A549 (cell line): ENCODE results near the gene COX6A1.

Source experiments
- ESRRA ChIP-seq: fragments of 150-350 bp; IDR thresholded peaks from 2 replicates; pipeline ENCODE4 v1.6.1; 2014; ENCODE audit warnings: mild to moderate bottlenecking, low read length, borderline replicate concordance
- JUNB ChIP-seq: fragments of >200 bp; sonication (Bioruptor Twin); formaldehyde crosslinking; IDR thresholded peaks from 2 replicates; pipeline ENCODE4 v1.6.1; 2016
- POLR2A ChIP-seq: IDR thresholded peaks from 2 replicates; pipeline ENCODE4 v1.6.1; 2012; ENCODE audit warnings: mild to moderate bottlenecking, low read length
- RNF2 ChIP-seq: fragments of 200-600 bp; sonication (generic); IDR thresholded peaks from 2 replicates; pipeline ENCODE4 v1.6.1; 2016; ENCODE audit warnings: low read depth, mild to moderate bottlenecking, antibody characterized with exemption, moderate library complexity, borderline replicate concordance
- TF ChIP-seq, protein P1 (sequence below): fragments of 200-600 bp; sonication (generic); IDR thresholded peaks from 2 replicates; pipeline ENCODE4 v1.6.1; 2016; ENCODE audit warnings: antibody characterized with exemption, mild to moderate bottlenecking, moderate library complexity
- TF ChIP-seq, protein P2 (sequence below): fragments of >200 bp; sonication (Bioruptor Twin); formaldehyde crosslinking; IDR thresholded peaks from 3 replicates; pipeline ENCODE4 v1.5.1; 2016
- TF ChIP-seq, protein P3 (sequence below): fragments of 250-450 bp; sonication (Bioruptor Pico); IDR thresholded peaks from 2 replicates; pipeline ENCODE4 v1.5.0; 2021; ENCODE audit warnings: mild to moderate bottlenecking, moderate library complexity, borderline replicate concordance

DNA sequence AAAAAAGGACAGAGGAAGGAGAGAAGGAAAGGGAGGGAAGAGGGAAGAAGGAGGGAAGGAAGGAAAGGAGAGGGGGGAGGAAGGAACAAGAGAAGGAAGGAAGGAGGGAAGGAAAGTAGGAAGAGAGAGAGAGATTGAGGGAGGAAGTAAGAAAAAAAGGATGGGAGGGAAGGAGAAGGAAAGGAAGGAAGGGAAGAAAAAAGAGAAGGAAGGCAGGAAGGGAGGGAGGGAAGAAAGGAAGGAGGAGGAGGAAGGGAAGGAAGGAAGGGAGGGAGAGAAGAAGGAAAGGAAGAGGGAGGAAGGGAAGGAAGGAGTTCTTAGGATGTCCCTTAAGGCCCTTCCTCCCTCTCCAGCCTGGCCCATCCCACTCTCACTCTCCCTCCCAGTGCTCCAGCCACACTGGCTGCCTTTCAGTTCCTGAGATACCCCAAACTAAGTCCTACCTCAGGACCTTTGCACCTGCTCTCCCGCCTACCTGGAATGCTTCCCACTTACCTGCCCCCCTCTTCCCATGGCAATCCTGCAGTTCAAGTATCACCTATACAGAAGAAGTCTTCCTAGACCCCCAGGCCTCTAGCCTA is 47.3 kb upstream of the COX6A1 start:
- TF ChIP-seq, protein P1, sequence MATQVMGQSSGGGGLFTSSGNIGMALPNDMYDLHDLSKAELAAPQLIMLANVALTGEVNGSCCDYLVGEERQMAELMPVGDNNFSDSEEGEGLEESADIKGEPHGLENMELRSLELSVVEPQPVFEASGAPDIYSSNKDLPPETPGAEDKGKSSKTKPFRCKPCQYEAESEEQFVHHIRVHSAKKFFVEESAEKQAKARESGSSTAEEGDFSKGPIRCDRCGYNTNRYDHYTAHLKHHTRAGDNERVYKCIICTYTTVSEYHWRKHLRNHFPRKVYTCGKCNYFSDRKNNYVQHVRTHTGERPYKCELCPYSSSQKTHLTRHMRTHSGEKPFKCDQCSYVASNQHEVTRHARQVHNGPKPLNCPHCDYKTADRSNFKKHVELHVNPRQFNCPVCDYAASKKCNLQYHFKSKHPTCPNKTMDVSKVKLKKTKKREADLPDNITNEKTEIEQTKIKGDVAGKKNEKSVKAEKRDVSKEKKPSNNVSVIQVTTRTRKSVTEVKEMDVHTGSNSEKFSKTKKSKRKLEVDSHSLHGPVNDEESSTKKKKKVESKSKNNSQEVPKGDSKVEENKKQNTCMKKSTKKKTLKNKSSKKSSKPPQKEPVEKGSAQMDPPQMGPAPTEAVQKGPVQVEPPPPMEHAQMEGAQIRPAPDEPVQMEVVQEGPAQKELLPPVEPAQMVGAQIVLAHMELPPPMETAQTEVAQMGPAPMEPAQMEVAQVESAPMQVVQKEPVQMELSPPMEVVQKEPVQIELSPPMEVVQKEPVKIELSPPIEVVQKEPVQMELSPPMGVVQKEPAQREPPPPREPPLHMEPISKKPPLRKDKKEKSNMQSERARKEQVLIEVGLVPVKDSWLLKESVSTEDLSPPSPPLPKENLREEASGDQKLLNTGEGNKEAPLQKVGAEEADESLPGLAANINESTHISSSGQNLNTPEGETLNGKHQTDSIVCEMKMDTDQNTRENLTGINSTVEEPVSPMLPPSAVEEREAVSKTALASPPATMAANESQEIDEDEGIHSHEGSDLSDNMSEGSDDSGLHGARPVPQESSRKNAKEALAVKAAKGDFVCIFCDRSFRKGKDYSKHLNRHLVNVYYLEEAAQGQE = no peak
- TF ChIP-seq, protein P2, sequence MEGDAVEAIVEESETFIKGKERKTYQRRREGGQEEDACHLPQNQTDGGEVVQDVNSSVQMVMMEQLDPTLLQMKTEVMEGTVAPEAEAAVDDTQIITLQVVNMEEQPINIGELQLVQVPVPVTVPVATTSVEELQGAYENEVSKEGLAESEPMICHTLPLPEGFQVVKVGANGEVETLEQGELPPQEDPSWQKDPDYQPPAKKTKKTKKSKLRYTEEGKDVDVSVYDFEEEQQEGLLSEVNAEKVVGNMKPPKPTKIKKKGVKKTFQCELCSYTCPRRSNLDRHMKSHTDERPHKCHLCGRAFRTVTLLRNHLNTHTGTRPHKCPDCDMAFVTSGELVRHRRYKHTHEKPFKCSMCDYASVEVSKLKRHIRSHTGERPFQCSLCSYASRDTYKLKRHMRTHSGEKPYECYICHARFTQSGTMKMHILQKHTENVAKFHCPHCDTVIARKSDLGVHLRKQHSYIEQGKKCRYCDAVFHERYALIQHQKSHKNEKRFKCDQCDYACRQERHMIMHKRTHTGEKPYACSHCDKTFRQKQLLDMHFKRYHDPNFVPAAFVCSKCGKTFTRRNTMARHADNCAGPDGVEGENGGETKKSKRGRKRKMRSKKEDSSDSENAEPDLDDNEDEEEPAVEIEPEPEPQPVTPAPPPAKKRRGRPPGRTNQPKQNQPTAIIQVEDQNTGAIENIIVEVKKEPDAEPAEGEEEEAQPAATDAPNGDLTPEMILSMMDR = no peak
- TF ChIP-seq, protein P3, sequence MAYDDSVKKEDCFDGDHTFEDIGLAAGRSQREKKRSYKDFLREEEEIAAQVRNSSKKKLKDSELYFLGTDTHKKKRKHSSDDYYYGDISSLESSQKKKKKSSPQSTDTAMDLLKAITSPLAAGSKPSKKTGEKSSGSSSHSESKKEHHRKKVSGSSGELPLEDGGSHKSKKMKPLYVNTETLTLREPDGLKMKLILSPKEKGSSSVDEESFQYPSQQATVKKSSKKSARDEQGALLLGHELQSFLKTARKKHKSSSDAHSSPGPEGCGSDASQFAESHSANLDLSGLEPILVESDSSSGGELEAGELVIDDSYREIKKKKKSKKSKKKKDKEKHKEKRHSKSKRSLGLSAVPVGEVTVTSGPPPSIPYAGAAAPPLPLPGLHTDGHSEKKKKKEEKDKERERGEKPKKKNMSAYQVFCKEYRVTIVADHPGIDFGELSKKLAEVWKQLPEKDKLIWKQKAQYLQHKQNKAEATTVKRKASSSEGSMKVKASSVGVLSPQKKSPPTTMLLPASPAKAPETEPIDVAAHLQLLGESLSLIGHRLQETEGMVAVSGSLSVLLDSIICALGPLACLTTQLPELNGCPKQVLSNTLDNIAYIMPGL (CRISPR knock-in tag) = no peak
- TF ChIP-seq ESRRA (no peak), JUNB (no peak), POLR2A (no peak), RNF2 (no peak)
